Activated CD4-positive, alpha-beta T cell treated with anti-CD3 and anti-CD28 coated beads, Interleukin-2, amount 50 U/mL, for 24 hours (primary cell): ENCODE data around the gene RSPH4A.
A peak's percentile ranks its signal among the peaks of the same experiment; 100 is the strongest.
"Not testable (repeated sequence)": the region's sequence is repeated elsewhere in the genome, so short reads cannot be mapped to it uniquely, and the experiment has no call there.

Experiments
- DNase-seq, 2 donors: peaks; one replicate each; pipeline ENCODE4 v3.0.0-alpha.2; 2020; ENCODE audit warnings: low read depth in 1 of 2, low spot score in 1 of 2

Gene RSPH4A

DNA sequence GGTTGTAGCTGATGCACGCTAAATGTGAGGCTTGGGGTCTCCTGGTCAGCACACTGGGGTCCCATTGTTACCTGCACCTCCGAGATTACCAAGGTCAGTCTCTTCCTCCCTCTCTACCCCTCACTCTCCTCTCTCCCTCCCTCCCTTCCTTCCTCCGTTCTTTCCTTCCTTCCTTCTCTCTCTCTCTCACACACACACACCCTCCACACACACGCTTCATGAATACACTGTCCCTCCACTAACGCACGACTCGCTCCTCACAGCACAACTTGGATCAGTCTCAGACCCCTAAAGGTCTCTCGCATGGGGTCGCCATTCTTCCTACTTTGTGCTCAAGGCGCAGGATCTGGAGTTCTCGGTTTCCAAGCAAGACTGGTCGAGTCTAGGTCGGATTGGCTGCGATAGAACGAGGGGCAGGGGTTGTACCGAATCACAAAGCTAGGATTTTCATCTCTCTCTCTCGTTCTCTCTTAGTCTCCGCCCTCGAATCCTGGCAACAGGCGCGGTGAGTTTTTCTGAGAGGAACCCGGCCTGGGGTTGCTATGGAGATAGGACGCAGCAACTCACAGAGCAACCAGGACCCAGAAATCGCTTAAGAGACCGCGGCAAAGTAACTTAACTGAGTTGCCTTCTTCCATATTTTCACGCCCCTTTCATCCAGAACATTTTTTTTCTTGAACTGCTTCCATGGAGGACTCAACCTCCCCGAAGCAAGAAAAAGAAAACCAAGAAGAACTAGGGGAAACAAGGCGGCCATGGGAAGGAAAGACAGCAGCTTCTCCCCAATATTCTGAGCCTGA, at the start of gene RSPH4A:
Gene RSPH4A, plus strand, starts transcription at position 543 of the 800 bp plus-strand sequence. Its CDS starts 145 bp downstream, at position 688.
- peak; percentile 15 to 55 for DNase-seq

DNA sequence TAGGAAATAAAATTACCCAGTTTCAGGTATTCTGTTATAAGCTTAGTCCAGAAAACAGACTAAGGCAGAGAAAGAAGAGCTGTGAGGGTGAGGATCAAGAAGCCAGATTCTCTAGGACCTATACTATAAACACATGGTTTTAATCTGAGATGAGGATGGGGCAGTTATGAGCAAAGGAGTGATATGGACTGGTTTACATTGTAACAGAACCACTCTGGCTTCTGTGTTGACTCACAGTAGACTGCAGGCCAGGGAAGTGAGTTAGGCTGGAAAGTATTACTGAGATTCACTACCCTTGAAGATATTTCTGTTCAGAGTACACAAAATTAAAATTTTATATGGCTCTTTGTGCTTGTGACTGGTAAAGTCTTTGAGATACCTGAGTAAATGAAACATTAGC, 48.2 kb upstream of the RSPH4A start:
- DNase-seq, result no peak

DNA sequence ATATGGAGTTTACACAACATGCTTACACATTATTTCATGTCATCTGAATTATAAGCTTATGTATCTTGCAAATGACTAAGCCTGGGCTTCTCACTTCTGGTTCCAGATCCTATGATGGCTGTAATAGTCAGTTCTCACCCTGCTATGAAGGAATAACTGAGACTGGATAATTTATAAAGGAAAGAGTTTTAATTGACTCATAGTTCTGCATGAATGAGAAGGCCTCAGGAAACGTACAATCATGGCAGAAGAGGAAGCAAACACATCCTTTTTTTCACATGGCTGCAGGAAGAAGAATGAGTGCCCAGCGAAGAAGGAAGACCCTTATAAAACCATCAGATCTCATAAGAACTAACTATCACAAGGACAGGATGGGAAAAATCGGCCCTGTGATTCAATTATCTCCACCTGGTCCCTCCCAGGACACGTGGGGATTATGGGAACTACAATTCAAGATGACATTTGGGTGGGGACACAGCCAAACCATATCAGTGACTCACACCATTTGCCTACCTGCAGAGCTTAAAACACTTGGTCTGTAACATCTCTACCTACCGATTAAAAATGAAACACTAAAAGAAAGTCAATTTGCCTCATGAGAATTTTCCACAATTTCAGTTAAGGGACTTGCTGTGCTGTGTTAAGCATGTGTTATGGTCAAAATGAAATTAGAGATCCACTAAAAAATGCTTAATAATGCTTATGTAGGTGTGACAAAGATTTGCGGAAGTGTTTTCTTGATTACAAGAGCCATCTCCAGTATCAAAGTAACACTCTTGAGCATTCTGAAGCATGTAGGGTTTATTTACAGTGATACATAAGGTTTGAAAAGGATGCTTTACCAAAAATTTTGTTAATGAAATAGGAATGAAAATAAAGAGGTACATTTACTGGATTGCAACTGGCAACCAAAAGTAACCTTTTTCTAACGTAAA, 47.2 kb upstream of the RSPH4A start:
- no peak for DNase-seq

DNA sequence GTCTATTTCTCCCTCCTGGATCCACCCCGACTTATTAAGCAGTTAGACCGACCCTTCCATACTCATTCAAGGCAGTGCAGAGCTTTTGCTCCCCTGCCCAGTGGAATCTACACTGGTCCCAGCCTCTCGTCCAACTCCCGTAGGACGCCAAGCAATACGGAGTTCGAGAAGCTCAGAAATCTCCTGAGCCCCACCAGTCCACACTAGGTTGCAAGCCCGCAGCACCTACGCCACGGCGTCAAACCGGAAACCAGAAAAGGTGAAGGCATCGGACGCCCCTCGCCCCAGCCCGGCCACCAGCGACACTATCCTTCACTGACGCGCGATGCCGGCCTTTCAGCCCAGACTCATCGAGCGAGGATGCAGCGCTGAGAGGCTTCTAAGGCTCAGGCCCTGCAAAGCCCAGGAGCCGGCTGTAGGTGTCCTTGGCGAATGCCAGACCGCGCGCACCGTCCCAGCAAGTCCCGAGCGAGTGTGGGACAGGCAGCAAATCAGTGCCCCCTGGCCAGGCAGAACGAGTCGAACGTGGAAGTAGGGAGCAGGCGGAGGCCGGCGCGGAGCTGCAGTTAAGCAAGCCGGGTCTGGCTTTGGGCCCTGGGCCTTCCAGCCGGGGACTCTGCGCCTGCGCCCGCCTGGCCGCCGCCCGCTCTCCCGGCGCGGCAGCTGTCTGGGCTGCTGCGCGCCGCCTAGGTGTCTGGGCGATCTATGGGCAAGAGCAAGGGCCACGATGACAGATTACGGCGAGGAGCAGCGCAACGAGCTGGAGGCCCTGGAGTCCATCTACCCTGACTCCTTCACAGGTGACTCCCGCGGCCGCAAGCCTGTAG, 45.2 kb upstream of the RSPH4A start, which contains the start of gene RWDD1:
Gene RWDD1, plus strand, starts transcription at position 649 of the 827 bp plus-strand sequence. Its CDS starts 79 bp downstream, at position 728.
- DNase-seq, result peak; percentile 95 to 98

DNA sequence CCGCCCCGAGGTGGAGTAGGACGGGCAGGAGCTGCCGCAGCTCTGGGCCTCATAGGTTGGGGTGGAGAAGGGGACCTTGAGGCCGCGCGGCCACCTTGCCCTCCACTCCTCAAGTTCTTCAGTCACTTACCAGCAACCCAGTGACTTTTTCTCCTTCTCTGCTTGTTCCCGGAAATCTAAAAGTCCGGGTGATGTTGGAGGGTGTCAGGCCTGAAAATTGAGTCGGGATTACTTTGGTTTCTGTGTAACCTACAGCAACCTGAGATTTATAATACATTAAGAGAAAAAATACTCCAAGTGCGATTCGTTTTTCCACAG, 44.6 kb upstream of the RSPH4A start:
- no peak for DNase-seq

DNA sequence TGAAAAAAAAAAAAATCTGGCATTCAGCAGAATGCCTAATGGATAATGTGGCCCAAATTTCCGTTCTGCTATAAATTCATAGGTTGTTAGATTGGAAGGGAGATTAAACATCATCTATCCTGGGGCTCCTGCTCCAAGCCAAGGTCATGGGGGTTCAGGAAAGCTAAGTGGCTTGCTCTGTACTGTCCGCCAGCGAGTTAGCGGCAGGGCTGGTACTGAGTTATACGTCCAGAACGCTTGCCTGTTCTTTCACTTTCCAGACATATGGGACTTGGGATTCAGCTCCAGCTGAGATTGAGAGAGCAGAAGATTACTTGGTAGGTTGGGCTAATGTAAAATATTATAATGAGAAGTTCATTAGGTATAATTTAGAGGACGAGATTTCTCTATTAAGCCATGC, 44.1 kb upstream of the RSPH4A start:
- DNase-seq, result no peak

DNA sequence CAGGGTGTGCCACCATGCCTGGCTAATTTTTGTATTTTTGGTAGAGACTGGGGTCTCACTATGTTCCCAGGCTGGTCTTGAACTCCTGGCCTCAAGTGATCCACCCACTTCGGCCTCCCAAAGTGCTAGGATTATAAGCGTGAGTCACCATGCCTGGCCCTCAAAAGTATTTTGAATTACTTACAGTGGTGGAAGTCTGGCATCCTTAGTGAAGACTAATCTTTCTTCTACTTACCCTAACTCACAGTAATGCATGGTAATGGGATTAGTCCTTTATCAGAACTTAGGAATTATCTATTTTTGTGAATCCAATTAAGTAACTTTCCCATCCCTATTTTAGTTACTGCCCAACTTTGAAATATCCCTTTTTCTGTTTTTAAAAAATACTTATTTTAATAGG, 41.1 kb upstream of the RSPH4A start:
- no peak for DNase-seq

DNA sequence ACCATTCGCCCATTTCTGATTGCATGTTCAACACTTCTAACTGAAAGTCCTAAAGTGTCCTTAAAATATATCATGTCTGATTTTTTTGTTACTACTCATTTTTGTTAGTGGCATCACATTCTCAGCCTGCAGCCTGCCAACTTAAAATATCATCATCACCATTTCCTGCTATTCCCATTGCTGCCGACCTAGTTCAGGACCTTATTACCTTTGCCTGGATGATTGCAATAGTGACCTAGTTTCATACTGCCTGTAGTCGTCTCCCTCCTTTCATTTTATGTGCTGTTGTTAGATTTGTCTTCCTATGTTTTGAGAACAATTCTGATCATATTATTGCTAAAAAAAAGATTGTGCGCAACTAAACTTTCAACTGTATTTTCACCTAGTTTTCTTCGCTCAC, 38.8 kb upstream of the RSPH4A start:
- no peak for DNase-seq

DNA sequence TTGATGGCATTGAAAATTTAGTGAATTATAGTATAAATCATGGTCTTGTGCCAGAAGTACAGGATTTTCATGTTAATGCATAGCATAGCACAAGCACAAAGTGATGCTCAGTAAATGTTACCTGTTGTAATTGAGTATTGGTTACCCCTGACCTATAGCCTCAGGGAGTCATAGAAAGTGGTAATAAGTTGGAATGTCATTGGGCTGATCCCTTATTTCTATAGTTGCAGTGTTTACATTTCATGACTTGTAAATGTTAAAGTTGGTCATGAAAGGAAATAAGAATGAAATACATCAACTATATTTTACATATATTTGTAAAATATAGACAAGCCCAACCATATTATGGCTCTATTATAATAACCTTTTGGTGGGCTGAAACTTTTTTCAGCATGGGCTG, 37.9 kb upstream of the RSPH4A start:
- DNase-seq, result no peak

DNA sequence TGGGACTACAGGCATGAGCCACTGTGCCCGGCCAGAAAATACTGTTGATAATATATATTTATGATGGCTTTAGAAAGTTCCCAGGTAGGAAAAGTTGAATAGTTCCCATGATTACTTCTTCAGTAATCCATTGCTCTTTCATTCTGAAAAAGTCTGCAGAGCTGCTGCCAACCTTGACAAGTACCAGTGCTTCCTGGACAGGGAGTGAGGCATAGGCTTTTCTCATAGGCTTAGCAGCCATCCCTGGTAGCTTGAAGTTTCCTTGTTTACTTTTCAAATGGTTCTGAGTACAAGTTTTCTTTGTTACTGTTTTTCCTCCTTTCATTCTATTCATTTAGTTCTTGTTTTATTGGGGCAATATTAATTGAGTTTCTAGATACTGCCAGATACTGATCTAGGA, 37.1 kb upstream of the RSPH4A start:
- DNase-seq, result no peak

DNA sequence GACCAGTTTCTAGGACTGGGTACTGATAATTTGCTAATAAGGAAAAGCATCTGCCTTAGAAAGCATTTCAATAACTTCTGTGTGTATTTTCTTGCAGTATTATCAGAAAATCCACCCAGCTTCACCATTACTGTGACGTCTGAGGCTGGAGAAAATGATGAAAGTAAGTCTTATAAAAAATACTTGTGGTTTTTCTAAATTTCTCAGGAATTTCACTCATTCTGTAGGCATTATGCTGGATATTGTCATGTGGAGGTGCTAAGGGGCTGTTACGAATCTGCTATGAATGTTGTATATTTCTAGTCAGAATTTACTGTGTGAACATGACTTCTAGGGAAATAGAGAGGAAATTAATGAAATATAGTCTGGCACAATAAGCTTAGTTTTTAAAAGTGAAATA, 36.1 kb upstream of the RSPH4A start:
- DNase-seq, result no peak

DNA sequence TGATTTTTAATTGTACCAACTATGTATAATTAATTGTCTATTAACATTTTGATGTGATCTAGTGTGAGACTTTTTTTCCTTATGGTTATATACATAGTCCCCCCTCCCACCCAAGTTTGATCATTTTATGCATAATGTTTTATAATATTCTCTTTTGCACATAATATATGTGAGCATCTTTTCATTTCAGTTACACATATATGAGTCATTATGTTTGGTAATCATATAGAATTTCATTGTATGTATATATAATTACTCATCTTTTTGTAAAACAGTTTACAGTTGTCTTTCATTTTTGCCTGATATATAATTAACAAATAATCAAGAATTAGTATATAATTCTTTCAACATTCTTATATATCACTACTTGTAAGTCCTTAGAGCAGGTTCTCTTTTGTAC, 30.0 kb upstream of the RSPH4A start:
- DNase-seq, result no peak

DNA sequence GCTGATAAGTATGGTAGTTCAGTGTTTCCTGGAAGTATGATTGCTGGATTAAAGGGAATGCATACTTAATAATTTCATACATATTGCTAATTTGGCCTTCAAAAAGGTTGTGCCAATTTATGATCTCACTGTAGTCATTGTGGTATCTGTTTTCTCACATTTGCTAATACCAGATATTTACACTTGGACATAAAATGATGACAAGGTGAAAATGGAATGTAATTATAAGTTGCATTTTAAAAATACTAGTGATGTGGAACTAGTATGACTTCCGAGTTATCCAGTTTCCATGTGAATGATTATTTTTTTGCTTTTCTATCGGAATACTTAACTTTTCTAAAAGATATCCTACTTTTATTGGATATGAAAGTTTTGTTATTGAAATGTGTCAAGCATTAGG, 29.5 kb upstream of the RSPH4A start:
- DNase-seq, result no peak

DNA sequence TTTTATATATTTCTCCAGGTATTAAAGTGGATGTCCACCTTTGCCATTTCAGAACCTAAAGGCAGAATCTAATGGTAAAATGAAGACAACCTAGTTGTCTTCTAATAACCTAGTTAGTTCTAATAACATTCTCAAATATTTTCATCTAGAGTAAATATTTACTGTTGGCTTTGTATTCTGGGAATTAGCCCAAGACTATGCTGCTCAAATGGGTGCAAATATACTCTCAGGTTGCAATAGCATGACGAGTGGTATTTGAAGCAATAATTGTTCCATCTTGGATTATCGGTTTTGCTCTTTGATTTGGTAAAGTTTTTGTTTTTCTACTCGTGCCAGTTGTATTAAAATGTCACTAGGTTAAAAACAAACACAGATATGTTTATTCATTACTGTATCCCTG, 21.0 kb upstream of the RSPH4A start:
- DNase-seq, result no peak

DNA sequence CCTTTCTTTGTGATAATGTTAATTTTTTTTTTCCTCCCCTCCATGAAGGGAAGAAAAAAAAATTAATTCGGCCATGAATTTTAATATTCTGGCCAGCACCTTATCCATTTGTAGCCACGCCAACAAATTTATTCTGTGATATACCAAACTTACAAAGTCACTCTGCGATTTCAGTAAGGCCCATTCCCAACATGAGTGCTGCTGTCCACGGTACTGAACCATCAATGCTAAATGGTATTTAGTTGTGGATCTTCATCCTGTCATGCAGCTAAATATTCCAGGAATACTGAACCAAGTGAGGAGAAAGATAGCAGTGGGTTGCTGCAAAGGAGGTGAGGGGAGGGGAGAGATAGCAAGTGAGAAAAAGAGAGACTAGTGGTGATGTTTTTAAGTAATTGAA, 19.5 kb upstream of the RSPH4A start:
- no peak for DNase-seq

DNA sequence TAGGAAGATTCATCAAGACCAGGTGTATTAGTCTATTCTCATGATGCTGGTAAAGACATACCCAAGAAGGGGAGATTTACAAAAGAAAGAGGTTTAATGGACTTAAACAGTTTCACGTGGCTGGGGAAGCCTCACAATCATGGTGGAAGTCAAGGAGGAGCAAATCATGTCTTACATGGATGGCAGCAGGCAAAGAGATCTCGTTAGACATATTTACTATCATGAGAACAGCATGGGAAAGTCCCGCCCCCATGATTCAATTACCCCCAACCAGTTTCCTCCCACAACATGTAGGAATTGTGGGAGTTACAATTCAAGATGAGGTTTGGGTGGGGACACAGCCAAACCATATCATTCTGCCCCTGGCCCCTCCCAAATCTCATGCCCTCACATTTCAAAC, 12.4 kb upstream of the RSPH4A start:
- not testable (repeated sequence) for DNase-seq

DNA sequence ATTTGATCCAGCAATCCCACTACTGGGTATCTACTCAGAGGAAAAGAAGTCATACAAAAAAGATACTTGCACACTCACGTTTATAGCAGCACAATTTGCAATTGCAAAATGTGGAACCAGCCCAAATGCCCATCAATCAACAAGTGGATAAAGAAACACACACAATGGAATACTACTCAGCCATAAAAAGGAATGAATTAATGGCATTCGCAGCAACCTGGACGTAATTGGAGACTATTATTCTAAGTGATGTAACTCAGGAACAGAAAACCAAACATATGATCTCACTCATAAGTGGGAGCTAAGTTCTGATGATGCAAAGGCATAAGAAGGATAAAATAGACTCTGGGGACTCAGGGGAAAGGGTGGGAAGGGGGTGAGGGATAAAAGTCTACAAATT, 11.4 kb upstream of the RSPH4A start:
- not testable (repeated sequence) for DNase-seq

DNA sequence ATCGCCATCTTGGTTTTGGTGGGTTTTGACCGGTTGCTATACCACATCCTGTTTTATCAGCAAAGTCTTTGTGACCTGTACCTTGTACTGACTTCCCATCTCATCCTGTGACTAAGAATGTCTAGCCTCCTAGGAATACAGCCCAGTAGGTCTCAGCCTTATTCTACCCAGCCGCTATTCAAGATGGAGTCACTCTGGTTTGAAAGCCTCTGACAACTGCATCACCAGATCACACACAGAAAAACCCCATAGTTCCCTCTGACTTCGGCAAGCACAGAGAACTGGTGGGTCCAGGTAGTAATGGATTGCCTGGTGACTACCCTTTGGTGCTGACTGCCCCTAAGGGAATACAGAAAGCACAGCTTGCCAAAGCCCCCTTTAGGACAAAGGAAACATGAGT, 10.3 kb upstream of the RSPH4A start:
- DNase-seq, result no peak

DNA sequence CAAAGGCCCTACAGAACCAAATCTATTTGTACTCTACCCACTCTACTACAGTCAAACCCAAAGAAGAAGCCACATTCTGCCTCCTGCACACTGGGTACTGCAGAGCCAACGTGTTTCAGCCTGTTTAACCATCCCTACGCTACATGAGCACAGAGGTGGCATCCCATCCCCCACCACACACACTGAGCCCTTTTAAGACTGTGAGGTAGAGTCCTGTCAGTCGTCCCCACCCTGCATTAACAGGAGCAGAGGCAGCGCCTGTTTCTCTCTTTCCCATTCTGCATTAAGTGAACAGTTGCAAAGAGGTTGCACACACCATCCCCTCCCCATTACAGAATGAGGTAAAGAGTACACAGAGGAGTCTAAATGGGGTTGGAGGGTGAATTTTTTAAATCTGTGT, 5.2 kb upstream of the RSPH4A start:
- no peak for DNase-seq

DNA sequence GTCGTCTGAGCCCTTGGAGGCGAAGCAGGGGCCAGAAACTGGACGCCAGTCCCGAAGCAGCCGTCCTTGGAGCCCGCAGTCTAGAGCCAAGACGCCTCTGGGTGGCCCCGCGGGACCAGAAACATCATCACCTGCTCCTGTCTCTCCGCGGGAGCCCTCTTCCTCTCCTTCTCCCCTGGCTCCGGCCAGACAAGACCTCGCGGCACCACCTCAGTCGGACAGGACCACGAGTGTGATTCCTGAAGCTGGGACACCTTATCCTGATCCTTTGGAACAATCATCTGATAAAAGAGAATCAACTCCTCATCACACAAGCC, 416 bp downstream of the RSPH4A start:
- no peak for DNase-seq

DNA sequence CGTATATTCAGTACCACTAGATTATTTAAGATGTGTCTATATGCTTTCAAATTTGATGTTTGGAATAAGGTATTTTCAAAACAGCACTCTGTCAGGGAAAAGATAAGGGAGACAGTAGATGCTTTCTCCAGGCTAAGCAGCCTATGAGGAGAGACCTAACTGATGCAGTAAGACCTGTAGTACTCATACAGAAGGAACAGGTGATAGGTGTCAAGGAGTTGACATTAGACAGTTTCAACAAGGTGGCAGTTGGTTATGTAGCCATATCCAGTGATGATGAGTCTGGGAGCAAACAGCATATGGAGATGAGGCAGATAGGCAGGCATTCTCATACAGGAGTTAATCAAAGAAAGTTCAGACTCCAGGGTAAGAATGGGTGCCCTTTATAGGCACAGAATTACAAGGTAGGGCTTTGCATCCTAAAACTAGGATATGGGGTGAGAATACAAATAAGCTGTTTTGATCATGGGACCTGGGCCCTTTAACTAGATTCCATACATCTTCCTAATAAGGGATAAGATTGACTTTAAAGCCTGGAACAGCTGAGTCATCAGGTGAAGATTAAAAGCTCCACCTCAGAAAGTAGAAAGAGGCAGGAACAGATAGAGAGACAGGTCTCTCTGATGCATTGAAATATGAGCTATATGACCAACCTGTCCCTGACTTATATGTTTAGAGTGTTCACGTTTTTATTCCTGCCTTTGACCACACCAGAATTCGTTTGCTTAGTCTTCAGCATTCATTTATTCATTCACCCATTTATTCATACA, 7.9 kb downstream of the RSPH4A start:
- DNase-seq, result no peak
